Stimulated activated naive CD8-positive, alpha-beta T cell treated with anti-CD3 and anti-CD28 coated beads, Interleukin-15, Interleukin-2, amounts not matched to agents 100 U/mL and 50 U/mL, for 24 hours (primary cell): ENCODE measurements around the gene TARS1.

Experiments
- ATAC-seq: fragments of 150-1000 bp; cut with Tn5 transposase; one replicate; pipeline ENCODE4 v1.10.0; 2021
- DNase-seq: peaks from one replicate; pipeline ENCODE4 v3.0.0; 2021

TARS1 gene

DNA sequence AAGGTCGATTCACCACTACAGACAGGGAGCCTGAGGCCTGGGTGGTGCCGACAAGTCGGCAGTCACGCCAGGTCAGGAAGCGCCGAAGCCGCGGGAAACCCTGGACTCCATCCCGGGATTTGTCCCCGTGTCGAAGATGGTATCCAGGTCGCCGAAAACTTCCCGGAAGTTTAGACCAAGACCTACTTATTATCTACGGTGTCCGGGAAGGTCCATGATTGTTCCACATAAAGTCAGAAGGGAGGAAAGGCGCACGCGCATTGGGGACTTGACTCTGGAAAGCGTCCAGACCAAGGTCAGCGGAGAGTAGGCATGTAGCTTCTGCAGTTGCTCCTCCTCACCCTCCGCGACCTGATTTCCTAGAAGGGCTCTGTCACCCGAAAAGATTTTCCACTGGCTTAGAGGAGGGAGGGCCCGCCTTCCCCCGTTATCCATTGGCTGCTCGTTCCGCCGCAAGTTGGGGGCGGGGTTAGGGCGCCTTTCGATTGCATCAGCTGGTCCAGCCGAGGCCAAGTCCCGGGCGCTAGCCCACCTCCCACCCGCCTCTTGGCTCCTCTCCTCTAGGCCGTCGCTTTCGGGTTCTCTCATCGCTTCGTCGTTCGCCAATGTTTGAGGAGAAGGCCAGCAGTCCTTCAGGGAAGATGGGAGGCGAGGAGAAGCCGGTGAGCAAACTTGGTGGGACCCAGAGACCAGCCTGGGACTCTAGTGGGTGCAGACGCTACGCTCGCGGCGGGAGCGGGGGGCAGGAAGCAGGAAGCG lies at the start of gene TARS1:
Gene TARS1 (plus strand): TSS at position 484 of the 759 bp plus-strand sequence. CDS start 122 bp downstream, at position 606.
- ATAC-seq (peak; percentile 97), DNase-seq (peak; percentile 95)

- DNase-seq, result no peak
- ATAC-seq, result no peak
Measured at GRCh38 chr5:33398501-33398900, 42.3 kb upstream of the TARS1 start.

DNA sequence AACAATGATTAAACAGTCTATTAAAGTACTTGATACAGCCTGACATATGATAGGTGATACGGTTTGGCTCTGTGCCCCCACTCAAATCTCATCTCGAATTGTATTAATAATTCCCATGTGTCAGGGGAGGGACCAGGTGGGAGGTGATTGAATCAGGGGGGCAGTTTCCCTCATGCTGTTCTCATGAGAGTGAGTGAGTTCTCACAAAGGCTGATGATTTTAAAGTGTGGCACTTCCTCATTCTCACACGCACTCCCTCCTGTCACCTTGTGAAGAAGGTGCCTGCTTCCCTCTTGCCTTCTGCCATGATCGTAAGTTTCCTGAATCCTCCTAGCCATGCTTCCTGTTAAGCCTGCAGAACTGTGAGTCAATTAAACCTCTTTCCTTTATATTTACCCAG lies 40.1 kb upstream of the TARS1 start:
- no peak for ATAC-seq

GRCh38 chr5:33401482-33402390 lies 39.0 kb upstream of the TARS1 start:
- ATAC-seq (no peak), DNase-seq (no peak)

More for the DNA sequence above, 40.1 kb upstream of the TARS1 start:
- DNase-seq, result no peak

DNA sequence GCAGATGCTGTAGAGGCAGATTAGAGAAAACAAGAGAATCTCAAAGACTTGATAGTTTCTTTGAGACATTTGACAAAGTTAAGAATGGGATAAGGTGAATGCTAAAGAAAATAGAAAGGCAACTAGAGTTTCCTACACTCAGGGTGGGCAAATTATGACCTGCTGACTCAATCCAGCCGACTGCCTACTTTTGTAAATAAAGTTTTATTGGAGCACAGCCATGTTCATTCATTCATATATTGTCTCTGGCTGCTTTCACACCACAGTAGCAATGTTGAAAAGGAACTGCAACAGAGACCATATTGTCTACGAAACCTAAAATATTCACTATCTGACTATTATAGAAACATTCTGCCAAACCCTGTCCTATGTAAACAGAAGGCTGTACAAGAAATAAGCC lies 37.6 kb upstream of the TARS1 start:
- DNase-seq (no peak), ATAC-seq (no peak)

DNA sequence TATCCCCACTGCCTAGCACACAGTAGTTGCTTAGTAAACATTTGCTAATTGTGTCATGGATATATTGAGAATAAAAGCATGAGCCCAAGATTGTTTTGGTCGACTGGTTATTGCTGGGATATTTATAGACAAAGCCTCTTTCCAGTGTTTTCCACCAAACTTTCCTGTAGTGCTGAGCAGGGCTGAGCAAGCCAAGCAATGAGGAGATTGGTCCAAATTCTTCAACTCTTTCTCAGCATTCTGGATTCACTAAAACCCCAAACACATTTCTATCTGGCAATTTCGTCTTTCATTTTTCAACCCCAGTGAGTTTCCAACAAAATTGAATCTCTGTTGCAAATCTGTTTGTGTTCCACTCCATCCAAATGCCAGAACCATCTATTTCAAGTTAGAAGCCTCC lies 31.9 kb upstream of the TARS1 start:
- DNase-seq (no peak), ATAC-seq (no peak)

GRCh38 chr5:33409435-33410170 lies 31.2 kb upstream of the TARS1 start:
- no peak for DNase-seq
- ATAC-seq, result no peak

GRCh38 chr5:33410221-33410620 lies 30.5 kb upstream of the TARS1 start:
- ATAC-seq (no peak), DNase-seq (no peak)

GRCh38 chr5:33411498-33411897 lies 29.3 kb upstream of the TARS1 start:
- DNase-seq (no peak), ATAC-seq (no peak)

DNA sequence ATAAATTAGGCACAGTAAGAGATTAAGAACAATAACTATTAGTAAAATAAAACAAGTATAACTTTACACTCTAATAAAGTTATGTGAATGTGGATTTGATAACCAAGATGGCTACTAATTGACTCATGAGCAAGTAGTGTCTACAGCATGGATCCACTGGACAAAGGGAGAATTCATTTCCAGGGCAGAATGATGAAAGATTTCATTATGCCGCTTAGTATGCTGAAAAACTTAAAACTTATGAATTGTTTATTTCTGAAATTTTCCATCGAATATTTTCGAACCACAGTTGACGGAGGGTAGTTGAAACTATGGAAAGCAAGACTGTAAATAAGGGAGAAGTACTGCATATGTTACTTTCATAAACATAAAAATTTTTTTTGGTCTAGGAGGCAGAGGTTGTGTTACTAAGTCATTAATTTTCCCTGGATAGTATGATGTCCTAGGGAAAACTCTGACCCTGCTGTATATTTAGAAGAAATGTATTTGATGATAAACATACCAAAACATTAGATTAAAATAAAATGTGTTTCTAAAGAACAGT lies 24.9 kb upstream of the TARS1 start:
- ATAC-seq (no peak), DNase-seq (no peak)

DNA sequence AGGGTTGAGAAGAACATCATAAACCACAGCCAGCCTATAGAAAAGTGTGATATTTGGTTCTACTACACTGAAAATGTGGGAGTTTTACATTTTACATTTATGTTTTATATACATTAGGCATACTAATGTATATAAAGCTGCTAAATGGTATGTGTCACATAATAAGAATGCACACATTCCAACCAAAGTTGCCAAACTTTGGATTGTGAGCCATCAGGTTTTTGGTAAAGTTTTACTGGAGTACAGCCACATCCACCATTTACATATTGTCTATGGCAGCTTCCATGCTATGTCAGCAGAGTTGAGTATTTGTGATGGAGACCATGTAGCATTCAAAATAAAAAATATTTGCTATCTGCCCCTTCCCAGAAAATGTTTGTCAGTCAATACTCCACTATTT lies 23.1 kb upstream of the TARS1 start:
- DNase-seq (no peak), ATAC-seq (no peak)

- no peak for DNase-seq
- ATAC-seq, result no peak
Measured at GRCh38 chr5:33420946-33421345, 19.8 kb upstream of the TARS1 start.

DNA sequence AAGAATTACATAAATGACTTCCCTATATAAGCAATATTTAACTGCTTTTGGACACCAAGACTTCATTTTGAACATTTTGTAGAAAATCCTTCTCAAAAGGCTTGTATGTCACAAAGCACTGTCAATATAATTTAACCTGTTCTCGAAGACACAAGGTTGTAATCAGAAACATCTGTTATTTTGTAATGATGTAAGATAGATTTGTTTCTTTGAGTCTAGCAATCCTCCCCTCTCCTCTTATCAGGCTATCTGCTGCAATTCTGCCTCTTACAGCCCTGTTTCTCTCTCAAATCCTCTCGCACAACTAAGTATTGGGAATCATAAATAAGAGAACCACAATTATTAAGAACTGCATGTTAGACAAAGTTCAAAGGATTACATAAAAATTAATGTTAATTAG lies 18.6 kb upstream of the TARS1 start:
- DNase-seq (no peak), ATAC-seq (no peak)

GRCh38 chr5:33423018-33423630 lies 17.6 kb upstream of the TARS1 start:
- ATAC-seq (no peak), DNase-seq (no peak)

DNA sequence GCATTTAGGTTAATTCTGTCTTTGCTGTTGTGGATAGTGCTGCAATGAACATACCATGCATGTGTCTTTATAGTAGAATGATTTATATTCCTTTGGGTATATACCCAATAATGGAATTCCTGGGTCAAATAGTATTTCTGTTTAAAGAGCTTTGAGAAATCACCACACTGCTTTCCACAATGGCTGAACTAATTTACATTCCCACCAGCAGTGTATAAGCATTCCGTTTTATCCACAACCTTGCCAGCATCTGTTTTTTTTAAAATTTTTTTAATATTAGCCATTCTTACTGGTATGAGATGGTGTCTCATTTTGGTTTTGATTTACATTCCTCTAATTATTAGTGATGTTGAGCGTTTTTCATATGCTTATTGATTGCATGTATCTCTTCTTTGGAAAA lies 15.5 kb upstream of the TARS1 start:
- ATAC-seq, result no peak
- DNase-seq, result no peak

DNA sequence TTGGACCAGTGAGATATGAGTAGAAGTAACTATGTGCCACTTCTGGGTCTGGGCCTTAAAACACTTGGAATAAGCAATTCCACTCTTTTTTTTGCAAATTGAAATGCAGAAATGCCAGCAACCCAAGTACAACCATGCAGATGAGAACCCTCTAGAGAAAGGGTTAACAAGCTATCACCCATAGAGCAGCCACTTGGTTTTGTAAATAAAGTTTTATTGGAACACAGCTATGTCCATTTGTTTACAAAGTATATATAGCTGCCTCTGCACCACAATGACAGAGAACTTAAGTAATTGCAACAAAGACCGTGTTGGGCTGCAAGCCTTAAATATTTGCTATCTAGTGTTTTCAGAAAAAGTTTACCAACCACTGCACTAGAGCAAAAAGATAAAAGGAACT lies 9.8 kb upstream of the TARS1 start:
- DNase-seq (no peak), ATAC-seq (no peak)

DNA sequence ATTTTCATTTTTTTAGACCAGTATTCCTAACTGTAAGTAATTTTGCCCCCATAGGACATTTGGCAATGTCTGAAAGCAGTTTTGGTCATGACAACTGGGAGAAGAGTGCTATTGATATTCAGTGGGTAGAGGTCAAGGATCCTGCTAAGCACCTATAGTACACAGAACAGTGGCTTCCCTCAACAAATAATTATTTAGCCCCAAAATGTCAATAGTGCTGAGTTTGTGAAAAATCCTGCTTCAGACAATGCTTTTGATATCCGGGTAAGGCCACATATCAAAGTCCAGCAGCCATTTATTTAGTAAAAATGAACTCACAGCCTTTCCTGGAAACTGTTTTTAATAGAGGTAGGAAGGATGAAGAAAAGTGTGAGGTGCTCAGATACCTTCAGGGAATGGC lies 8.1 kb upstream of the TARS1 start:
- DNase-seq (no peak), ATAC-seq (no peak)

DNA sequence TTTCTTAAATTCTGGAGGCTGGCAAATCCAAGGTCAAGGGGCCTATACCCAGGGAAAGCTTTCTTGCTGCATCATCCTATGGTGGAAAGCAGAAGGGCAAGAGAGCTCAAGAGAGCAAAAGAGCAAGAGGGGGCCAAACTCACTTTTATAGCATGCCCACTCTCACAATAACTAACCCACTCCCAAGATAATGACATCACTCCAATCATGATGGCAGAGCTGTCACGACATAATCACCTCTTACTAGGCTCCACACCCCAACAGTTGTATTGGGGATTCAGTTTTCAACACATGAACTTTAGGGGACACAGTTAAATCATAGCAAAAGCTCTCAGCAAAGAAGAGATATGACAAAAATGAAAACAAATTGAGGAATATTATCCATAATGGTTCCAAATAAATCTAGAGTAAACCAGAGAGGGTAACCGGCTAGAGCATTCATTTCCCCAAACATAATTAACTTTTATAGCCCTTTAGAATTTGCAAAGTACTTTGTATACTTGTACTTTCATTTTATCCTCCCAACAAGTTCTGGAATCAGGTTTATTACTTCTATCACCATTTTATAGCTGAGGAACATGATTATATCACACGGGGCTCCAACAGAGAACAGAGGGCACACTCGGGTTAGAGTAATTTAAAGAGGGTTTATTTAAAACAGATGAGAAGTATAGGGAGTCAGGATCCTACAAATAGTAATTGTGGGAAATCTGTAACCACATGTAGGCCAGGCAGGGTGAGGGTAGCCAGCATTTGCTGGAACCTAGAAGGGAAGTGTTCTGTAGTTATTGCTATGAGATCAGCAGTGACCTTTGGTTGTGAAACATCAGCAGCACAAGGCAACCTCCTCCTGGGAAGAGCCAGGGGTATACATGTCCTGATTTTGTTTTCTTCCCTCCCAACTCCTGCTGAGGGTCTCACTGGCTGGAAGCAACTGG lies 7.2 kb upstream of the TARS1 start:
- DNase-seq (no peak), ATAC-seq (no peak)

DNA sequence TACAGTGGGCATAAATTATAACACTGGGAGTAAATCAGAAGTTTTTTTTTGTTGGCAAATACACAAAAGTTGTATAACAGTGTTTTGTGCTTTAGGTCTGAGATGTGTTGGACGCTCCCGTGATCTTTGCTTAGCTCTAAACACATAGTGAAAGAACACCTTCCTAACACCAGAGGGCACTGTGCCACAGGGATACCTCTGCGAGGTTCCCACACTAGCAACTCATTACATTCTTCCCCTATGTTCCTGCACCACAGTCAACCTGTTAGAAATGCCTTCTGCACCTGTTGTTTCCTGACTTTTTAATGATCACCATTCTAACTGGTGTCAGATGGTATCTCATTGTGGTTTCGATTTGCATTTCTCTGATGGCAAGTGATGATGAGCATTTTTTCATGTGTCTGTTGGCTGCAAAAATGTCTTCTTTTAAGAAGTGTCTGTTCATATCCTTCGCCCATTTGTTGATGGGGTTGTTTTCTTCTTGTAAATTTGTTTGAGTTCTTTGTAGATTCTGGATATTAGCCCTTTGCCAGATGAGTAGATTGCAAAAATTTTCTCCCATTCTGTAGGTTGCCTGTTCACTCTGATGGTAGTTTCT lies 4.8 kb upstream of the TARS1 start:
- peak; percentile 64 for DNase-seq
- ATAC-seq, result peak; percentile 41

- DNase-seq, result no peak
- ATAC-seq, result no peak
Measured at GRCh38 chr5:33438996-33439395, 1.8 kb upstream of the TARS1 start.
